HG03469 (cell line): ENCODE measurements around the gene F7.
"Not testable (repeated sequence)": the region's sequence is repeated elsewhere in the genome, so short reads cannot be mapped to it uniquely, and the experiment has no call there.

Source experiments
- ATAC-seq: cut with Tn5 transposase; IDR thresholded peaks from one replicate; pipeline ENCODE4 v1.9.1; 2021; ENCODE audit warnings: mild to moderate bottlenecking, moderate library complexity, moderate number of reproducible peaks; ENCODE audit not compliant: unreplicated experiment

F7 gene

DNA sequence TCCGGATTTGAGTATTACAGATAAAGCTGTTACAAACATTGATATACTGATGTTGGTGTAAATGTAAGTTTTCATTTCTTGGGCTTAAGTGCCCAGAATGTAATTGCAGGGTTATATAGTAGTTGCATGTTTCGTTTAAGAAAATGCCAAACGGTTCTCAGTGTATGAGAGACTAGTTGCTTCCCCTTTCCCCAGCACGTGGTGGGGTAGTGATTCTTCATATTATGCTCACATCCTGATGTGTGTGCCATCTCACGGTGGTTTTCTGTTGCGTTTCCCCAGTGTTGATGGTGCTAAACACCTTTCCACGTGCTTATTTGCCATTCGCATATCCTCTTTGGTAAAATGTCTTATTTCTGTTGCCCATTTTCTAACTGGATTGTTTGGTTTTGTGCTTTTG is 34.7 kb upstream of the F7 start:
- ATAC-seq: no peak

DNA sequence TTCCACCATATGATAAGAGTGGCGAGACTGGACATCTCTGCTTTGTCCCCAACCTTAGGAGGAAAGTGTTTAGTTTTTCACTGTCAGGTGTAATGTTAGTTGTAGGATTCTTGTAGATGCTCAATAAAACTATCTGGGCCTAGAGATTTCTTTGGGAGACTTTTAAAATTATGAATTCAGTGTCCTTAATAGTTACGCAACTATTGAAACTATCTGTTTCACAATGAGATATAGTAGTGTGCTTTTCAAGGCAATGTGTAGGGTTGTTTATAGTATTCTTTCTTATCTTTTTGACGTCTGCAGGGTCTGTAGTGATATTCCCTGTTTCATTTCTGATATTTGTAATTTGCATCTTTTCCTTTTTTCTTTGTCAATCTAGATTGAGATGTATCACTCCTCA is 33.2 kb upstream of the F7 start:
- ATAC-seq: no peak

DNA sequence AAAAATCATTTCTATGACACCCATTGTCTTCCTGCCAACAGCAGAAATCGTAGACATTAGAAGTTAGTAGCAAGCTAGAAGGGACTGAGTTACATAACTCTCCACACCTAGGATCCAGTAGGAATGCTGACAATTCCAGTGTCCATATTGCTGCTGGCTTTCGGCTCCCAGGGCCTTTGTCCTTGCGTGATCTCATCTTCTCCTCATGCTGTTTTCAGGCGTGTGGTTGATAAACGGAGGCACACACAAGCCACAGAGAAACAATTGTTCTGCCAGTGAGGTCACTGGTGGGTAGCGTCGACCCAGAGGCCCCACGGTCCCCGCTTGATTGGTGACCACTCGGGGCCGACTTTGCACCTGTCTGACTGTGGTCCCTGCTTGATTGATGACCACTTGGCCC is 31.6 kb upstream of the F7 start:
- ATAC-seq: no peak

DNA sequence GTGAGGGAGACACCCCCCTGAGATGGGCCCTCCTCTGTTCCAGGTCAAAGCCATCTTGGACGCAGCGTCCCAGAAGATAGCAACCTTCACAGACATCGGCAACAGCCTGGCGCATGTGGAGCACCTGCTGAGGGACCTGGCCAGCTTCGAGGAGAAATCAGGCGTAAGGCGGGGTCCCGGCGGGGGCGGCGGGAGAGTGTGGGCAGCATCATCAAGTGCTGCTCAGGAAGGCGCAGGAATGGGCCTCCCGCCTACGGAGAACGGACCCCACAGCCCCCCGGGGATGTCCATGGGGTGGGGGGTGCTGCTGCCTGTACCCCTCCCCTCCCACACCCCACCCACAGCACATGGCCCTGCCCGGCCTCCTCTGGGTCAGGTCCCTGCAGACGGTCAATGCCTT is 31.2 kb upstream of the F7 start:
- no peak for ATAC-seq

DNA sequence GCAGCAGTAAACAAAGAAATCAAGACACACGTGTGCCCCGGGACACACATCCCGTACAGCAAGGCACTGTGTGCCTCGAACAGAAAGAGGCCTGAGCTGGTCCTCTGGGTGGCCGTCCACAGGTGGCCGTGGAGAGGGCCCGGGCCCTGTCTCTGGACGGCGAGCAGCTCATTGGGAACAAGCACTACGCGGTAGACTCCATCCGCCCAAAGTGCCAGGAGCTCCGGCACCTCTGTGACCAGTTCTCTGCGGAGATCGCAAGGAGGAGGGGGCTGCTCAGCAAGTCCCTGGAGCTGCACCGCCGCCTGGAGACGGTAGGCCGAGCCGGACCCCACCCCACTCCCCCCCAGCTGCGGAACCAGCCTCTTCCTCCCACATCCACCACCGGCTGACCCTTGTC is 30.7 kb upstream of the F7 start:
- ATAC-seq: no peak

DNA sequence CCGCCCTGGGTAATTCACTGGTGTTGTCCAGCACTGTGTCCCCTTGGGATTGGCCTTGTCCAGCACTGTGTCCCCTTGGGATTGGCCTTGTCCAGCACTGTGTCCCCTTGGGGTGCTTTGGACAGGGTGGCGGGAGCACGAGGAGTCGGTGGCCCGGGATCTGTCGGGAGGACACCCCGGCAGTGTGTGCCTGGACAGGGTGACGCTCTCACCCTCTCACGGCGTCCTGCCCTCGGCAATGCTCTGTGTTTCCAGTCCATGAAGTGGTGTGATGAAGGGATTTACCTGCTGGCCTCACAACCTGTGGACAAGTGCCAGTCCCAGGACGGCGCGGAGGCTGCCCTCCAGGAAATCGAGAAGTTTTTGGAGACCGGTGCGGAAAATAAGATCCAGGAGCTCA is 29.9 kb upstream of the F7 start:
- no peak for ATAC-seq

DNA sequence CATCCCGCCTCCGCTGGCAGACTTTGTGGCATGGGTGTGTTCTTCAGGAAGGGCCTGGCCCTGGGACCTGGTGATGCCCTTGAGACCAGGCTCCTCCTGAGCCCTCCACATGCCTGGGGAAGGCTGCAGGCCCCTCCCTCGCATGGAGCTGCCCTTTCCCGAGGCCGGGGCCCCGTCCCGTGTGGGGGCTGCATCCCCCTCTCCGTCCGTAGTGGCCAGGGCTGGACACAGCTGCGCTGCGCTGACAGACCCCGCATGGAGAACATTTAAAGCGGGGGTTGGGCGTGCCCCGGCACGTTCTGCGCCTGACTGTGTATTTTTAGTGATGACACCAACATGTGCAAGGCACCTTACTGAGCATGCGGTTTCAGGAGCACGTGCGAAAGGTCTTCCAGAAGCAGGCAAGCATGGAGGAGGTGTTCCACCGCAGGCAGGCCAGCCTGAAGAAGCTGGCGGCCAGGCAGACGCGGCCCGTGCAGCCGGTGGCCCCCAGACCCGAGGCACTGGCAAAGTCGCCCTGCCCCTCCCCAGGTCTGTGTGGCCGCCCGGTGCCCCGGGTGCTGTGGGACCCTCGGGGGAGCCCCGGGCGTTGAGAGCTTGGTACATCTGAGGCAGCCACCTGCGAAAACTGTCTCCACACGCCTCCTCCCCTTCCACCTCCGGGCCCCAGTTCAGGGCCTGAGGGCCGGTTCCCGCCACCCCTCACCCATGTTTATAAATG is 28.8 kb upstream of the F7 start:
- no peak for ATAC-seq

DNA sequence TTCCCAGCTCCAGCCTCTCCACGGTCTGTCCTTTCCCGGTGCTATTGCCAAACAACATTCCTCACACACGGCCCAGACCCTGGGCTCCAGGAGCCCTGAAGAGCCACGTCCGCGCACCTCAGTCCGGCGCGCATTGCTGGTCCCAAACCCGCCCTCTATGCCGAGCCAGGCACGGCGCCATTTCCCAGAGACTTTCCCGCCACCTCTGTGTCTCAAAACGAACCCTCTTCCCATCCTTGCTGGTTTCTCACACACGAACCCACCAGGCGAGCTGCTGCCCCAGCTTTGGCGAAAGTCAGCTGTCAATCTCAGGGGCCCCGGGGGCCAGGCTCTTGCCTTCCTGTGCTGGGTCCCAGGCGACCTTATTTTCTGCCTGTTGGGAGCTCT is 28.0 kb upstream of the F7 start:
- ATAC-seq: no peak

- no peak for ATAC-seq
Measured at GRCh38 chr13:113077953-113078901, 27.4 kb upstream of the F7 start.

DNA sequence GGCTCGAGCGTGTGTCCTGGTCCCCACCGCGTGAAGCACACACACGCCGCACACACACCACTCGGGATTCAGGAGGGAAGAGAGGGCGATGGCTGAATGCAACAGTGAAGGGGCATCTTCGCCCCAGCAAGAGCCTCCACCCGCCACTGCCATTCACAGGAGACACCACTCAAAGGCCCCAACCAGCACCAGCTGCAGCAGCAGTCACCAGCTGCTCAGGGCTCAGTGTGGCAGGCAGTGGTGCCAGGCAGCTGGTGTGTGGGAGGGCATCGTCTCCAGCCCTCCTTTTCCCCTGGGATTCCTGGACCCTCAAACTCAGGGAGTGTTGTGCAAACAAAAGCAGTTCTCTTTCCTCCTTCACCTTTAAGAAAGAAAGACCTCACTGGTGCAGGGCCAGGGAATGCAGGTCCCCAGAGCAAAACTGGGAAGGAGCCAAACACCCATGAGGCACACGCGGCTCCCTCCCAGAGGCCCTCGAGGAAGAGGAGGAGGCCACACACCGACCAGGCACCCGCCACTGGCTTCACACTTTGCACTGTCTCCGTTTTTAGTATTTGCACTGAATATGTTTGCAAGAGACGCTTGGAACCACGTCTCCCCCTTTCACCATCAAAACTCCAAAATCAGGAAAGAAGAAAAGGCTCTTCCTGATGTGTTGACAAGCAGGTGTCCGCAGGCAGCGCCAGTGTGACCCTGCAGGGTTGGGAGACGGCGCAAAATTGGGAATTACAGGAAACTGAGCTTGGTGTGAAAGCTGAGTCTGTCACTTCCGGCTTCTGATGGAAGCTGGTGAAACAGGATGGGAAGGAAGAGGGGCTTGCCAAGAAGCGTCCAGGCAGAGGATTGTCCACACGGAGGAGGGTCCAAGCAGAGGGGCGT is 26.4 kb upstream of the F7 start:
- ATAC-seq: no peak

DNA sequence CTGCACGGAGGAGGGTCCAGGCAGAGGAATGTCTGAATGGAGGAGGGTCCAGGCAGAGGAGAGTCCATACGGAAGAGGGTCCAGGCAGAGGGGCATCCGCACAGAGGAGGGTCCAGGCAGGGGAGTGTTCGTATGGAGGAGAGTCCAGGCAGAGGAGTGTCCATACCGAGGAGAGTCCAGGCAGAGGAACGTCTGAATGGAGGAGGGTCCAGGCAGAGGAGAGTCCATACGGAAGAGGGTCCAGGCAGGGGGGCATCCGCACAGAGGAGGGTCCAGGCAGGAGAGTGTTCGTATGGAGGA is 25.9 kb upstream of the F7 start:
- not testable (repeated sequence) for ATAC-seq

DNA sequence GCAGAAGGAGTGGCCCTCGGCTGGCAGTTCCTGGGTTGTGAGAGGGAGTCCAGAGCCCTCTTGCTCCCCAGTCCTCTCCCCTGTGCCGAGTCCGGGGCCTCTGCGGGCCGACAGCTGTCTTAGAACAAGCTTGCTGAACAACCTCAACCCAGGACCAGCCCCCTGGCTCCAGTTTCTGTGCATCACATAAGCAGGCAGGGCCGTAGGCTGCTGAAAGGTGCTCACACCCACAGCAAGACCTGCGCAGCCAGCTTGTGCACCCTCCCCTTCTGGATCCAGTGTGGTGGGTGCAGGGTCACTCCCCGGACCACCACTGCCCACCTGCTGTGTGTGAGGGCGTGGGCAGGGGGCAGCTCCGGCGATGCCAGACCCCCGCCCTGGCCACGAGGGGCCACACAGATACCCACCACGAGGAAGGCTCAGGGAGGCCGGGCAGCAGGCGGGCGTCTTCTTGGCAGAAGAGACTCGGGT is 25.2 kb upstream of the F7 start:
- no peak for ATAC-seq

GRCh38 chr13:113080901-113081521 is 24.6 kb upstream of the F7 start:
- ATAC-seq: no peak

GRCh38 chr13:113082198-113083021 is 23.2 kb upstream of the F7 start:
- no peak for ATAC-seq

DNA sequence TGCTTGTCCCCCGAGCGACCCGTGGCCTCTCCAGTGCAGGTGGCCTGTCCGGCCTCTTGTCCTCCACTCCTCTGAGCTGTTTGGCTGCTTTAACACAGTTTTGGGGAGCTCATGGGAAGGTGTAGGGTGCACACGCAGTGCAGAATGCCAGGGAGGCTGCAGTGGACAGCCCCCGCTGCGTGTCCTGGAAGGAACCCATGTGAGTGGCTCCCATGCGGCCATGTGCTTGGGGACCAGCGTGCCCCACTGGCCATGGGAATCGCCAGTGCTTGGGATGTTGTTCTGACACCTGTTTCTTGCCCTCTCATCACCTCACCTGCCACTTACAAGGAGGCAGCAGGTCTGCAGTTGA is 22.6 kb upstream of the F7 start:
- ATAC-seq: no peak

DNA sequence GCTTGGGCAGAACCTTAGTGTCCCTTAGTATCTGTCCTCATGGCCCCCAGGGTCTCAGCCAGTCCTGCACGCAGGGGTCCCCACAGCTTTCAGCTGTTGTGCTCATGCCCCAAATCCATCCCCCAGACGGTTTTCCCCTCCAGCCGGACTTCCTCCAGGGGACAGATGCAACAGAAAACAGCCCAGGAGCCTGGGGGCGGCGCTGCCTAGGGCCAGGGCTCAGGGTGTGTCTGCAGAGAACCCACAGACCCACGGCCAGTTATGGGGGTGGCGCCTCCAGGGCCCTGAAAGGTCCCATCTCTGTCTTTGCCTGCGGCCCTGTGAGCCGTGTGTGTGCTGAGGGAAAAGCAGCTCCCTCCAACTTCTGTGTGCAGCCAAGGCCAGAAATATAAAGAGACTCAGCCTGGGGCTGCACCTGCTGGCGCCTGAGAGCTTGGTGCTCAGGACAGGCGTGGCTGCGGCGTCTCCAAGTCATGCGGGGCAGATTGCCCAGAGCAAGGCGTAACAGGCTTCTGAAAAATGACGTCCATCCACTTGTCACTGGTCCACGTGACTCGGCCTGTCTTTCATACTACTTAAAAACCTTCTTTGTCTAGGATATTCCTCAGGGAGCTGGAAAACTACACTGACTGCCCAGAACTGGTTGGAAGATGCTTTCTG is 22.1 kb upstream of the F7 start:
- no peak for ATAC-seq

GRCh38 chr13:113084094-113084942 is 21.3 kb upstream of the F7 start:
- ATAC-seq: no peak

DNA sequence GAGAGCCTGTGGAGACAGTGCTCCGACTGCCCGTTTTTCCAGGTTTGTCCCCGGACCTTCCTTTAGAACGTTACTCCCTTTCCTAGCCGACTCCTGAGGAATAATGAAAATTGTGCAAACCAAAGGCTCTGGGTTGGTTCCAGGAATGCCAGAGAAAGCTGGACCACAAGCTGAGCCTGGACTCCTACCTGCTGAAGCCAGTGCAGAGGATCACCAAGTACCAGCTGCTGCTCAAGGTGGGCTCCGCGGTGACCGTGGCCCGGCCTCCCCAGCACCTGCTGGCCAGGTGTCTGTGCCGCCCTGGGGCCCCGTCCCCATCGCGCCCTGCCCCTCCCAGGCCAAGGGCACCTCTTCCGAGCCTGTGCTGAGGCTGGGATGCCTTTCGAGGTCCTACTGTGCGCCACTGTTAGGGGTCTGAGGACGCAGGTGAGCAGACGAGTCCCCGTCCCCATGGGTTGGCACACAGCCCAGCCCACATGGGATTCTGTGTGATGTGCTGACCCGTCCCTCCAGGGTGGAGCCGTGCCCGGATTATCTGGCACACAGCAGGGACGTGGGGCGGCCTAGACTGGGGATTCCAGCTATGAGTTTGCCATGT is 20.5 kb upstream of the F7 start:
- no peak for ATAC-seq
